RWPE2 (cell line): ENCODE results near the gene TGFBR3L.

Experiments used
- ATAC-seq: fragments of 200-7000 bp; cut with Tn5 transposase; 3 replicates; pipeline ENCODE4 v1.9.1; 2021; ENCODE audit warnings: low read depth
- DNase-seq: peaks from one replicate; pipeline ENCODE4 v3.0.0-alpha.2; 2020; ENCODE audit warnings: low spot score
- H3K27ac ChIP-seq: fragments of 450-650 bp; 2 replicates; pipeline ENCODE4 v1.5.1; 2017; ENCODE audit warnings: mild to moderate bottlenecking; ENCODE audit not compliant: poor library complexity, severe bottlenecking
- H3K27me3 ChIP-seq: fragments of 250-450 bp; sonication (Bioruptor Pico); 2 replicates; pipeline ENCODE4 v1.5.1; 2021; ENCODE audit warnings: mild to moderate bottlenecking, moderate library complexity; ENCODE audit not compliant: insufficient read depth, poor library complexity, severe bottlenecking
- H3K36me3 ChIP-seq: fragments of 250-450 bp; sonication (Bioruptor Pico); 2 replicates; pipeline ENCODE4 v1.5.1; 2020; ENCODE audit warnings: low read depth, mild to moderate bottlenecking, moderate library complexity
- H3K4me1 ChIP-seq: fragments of 250-450 bp; sonication (Bioruptor Pico); 2 replicates; pipeline ENCODE4 v1.5.1; 2021; ENCODE audit warnings: mild to moderate bottlenecking, moderate library complexity; ENCODE audit not compliant: insufficient read depth, poor library complexity, severe bottlenecking
- H3K4me3 ChIP-seq: fragments of 250-450 bp; sonication (Bioruptor Pico); 2 replicates; pipeline ENCODE4 v1.5.1; 2021; ENCODE audit warnings: mild to moderate bottlenecking, moderate library complexity; ENCODE audit not compliant: severe bottlenecking
- H3K9me3 ChIP-seq: fragments of 250-450 bp; sonication (Bioruptor Pico); 2 replicates; pipeline ENCODE4 v1.5.1; 2021; ENCODE audit warnings: mild to moderate bottlenecking, moderate library complexity; ENCODE audit not compliant: severe bottlenecking
- TF ChIP-seq, protein P1 (sequence below): fragments of 450-650 bp; IDR thresholded peaks from one replicate; pipeline ENCODE4 v1.5.1; 2017; ENCODE audit warnings: mild to moderate bottlenecking, moderate library complexity; ENCODE audit not compliant: poor library complexity, severe bottlenecking

The TGFBR3L gene

DNA sequence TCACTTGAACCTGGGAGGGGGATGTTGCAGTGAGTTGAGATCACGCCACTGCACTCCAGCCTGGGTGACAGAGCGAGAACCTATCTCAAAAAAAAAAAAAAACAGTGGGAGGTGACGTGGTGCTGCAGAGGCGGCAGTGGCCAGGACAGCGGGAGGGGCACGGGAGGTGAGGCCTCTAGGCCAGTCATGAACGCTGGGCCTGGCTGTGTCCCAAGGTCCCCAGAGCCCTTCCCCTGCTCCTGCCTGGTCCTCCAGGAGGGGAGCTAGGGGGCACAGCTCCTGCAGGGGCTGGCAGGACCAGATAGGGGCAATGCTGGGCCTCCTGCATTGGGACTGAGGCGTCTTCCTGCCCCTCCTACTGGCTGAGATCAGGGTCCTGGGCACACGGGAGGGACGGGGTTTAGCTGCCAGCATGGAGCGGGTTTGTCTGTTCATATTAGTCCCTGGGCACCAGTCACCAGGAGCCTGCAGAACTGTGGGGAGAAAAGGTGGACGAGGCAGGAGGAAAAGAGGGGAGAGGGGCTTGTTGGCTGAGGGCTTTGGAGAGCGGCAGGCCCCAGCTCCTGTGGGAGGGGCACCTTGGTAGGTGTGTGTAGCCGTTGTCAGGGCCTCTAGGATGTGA is 6.4 kb upstream of the TGFBR3L start:
- Histone ChIP-seq H3K27me3 (no peaks in the 10 kb centered on the region), H3K36me3 (peaks cover 33% of the 10 kb centered on the region), H3K4me1 (peaks cover 5% of the 10 kb centered on the region), H3K4me3 (no peak overlapping the region), H3K9me3 (no peaks in the 10 kb centered on the region), H3K27ac (no peak overlapping the region)
- TF ChIP-seq, protein P1, sequence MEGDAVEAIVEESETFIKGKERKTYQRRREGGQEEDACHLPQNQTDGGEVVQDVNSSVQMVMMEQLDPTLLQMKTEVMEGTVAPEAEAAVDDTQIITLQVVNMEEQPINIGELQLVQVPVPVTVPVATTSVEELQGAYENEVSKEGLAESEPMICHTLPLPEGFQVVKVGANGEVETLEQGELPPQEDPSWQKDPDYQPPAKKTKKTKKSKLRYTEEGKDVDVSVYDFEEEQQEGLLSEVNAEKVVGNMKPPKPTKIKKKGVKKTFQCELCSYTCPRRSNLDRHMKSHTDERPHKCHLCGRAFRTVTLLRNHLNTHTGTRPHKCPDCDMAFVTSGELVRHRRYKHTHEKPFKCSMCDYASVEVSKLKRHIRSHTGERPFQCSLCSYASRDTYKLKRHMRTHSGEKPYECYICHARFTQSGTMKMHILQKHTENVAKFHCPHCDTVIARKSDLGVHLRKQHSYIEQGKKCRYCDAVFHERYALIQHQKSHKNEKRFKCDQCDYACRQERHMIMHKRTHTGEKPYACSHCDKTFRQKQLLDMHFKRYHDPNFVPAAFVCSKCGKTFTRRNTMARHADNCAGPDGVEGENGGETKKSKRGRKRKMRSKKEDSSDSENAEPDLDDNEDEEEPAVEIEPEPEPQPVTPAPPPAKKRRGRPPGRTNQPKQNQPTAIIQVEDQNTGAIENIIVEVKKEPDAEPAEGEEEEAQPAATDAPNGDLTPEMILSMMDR, result no peak
- DNase-seq, result no peak
- ATAC-seq, result no peak

DNA sequence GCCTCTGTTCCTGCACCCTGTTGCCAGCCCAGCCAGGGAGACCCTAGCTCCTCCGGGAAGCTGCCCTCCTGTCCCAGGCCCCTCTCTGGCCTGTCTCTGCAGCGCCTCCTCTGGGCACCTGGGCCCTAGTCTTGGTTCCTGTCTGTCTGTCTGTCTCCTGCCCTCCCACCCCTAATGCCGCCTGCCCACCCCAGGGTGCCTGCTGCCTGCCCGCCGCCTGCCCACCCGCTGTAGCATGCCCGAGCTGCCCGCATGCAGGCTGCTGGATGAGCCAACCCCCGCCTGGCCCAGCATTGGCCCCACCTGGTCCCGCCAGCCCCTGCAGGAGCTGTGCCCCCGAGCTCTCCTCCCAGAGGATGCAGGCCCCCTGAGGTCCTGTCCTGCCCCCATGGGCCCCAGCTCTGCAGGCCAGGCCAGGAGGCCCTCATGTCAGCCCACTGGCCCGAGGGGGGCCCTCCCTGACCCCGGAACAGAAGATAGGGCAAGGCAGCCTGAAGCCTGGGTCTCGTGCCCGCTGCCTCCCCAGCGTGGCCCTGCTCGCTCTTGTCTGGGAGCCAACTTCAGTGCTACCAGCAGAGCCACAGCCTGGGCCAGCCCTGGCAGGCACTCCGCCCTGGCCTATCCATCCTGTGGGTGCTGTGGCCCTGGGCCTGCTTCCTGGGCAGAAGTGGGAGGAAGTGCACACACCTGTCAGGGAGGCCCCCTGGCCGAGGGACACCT is 5.7 kb upstream of the TGFBR3L start:
- Histone ChIP-seq H3K27me3 (no peaks in the 10 kb centered on the region), H3K36me3 (peaks cover 33% of the 10 kb centered on the region), H3K4me3 (no peak overlapping the region), H3K4me1 (peaks cover 5% of the 10 kb centered on the region), H3K9me3 (no peaks in the 10 kb centered on the region), H3K27ac (no peak overlapping the region)
- ATAC-seq (0 out of 3 replicates have a peak, but pooled peaks have one; percentile 16), DNase-seq (no peak)
- TF ChIP-seq, protein P1, result no peak

DNA sequence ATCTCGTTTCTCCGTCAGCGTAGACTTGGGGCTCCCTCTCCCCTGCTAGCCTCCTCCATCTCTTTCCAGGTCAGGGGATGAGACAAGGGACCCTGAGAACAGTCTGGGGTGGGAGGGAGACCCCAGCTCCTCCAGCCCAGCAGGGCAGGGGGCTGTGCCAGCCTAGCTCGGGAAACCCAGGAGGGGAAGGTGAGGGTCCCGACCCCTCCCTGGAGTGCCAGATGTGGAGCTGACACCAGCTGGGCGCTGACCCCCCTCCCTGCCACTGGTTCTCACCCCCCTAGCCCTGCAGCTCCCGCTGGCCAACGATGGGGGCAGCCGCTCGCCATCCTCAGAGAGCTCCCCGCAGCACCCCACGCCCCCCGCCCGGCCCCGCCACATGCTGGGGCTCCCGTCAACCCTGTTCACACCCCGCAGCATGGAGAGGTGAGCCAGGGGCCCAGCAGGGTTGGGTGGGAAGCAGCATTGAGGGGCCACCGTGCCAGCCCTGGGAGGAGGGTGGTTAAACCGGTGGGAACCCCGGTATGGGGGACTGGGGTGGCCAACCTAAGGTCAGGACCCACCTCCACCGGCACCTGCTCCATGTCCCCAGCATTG is 5.1 kb upstream of the TGFBR3L start:
- H3K4me3 ChIP-seq, result no peak overlapping the region
- no peak overlapping the region for H3K27ac ChIP-seq
- peaks cover 33% of the 10 kb centered on the region for H3K36me3 ChIP-seq
- no peak for ATAC-seq
- TF ChIP-seq, protein P1, result no peak
- peaks cover 5% of the 10 kb centered on the region for H3K4me1 ChIP-seq
- no peaks in the 10 kb centered on the region for H3K27me3 ChIP-seq
- DNase-seq, result no peak
- no peaks in the 10 kb centered on the region for H3K9me3 ChIP-seq

DNA sequence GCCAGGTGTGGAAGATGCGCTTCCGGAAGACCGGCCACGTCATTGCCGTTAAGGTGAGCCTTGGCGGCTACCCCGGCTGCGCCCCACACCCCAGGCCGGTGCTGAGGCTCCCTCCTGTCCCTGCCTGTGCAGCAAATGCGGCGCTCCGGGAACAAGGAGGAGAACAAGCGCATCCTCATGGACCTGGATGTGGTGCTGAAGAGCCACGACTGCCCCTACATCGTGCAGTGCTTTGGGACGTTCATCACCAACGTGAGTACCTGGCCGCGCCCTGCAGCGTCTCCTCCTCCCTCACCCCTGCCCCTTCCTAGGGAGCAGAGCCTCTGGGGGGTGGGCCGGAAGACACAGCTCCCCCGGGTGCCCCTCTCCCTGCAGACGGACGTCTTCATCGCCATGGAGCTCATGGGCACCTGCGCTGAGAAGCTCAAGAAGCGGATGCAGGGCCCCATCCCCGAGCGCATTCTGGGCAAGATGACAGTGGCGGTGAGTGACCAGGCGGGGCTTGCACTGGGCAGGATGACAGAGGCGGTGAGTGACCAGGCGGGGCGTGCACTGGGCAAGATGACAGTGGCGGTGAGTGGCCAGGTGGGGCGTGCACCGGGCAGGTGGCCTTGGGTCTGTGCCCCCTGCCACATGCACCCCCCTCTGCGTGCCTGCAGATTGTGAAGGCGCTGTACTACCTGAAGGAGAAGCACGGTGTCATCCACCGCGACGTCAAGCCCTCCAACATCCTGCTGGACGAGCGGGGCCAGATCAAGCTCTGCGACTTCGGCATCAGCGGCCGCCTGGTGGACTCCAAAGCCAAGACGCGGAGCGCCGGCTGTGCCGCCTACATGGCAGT is 4.1 kb upstream of the TGFBR3L start:
- peaks cover 27% of the 10 kb centered on the region for H3K36me3 ChIP-seq
- no peak for DNase-seq
- TF ChIP-seq, protein P1, result no peak
- peaks cover 2% of the 10 kb centered on the region for H3K27me3 ChIP-seq
- ATAC-seq, result no peak
- no peaks in the 10 kb centered on the region for H3K9me3 ChIP-seq
- H3K4me3 ChIP-seq, result no peak overlapping the region
- no peaks in the 10 kb centered on the region for H3K4me1 ChIP-seq
- no peak overlapping the region for H3K27ac ChIP-seq
